Mesothelial cell of epicardium (in vitro differentiated cells): ENCODE data around the gene ZNF385A. TPM values are rescaled to one million over a fixed set of nuclear protein-coding genes. Genes with fewer than 3 reads are reported as not detected.
A peak's percentile ranks its signal among the peaks of the same experiment; 100 is the strongest.

Experiments used
- DNase-seq, 2 experiments: peaks; one replicate each; pipeline ENCODE4 v3.0.0; 2021; ENCODE audit warnings: low spot score in 2 of 2; ENCODE audit not compliant: unreplicated experiment in 2 of 2
- H3K27ac Mint-ChIP-seq: 2 replicates; pipeline ENCODE4 v1.8.0; 2021; ENCODE audit warnings: mixed read lengths
- H3K27me3 Mint-ChIP-seq: 2 replicates; pipeline ENCODE4 v1.8.0; 2021; ENCODE audit warnings: low read depth, mixed read lengths
- H3K36me3 Mint-ChIP-seq: 2 replicates; pipeline ENCODE4 v1.8.0; 2021; ENCODE audit warnings: mixed read lengths
- H3K4me1 Mint-ChIP-seq: 2 replicates; pipeline ENCODE4 v1.8.0; 2021; ENCODE audit warnings: mixed read lengths
- H3K4me3 Mint-ChIP-seq: 2 replicates; pipeline ENCODE4 v1.8.0; 2021; ENCODE audit warnings: mild to moderate bottlenecking, moderate library complexity, mixed read lengths
- H3K9me3 Mint-ChIP-seq: 2 replicates; pipeline ENCODE4 v1.8.0; 2021; ENCODE audit warnings: mixed read lengths
- total RNA-seq: library from RNA; stranded (reverse); gene quantifications from 3 replicates; pipeline ENCODE4 v1.2.1, GENCODE V29; 2021
- TF ChIP-seq, protein P1 (sequence below): fragments of 200-600 bp; sonication (generic); IDR thresholded peaks from one replicate; pipeline ENCODE4 v1.5.0; 2021; ENCODE audit warnings: antibody characterized with exemption; ENCODE audit not compliant: unreplicated experiment

ZNF385A gene
- total RNA-seq, 1 donor from 2014 or later: 35.4 TPM

DNA sequence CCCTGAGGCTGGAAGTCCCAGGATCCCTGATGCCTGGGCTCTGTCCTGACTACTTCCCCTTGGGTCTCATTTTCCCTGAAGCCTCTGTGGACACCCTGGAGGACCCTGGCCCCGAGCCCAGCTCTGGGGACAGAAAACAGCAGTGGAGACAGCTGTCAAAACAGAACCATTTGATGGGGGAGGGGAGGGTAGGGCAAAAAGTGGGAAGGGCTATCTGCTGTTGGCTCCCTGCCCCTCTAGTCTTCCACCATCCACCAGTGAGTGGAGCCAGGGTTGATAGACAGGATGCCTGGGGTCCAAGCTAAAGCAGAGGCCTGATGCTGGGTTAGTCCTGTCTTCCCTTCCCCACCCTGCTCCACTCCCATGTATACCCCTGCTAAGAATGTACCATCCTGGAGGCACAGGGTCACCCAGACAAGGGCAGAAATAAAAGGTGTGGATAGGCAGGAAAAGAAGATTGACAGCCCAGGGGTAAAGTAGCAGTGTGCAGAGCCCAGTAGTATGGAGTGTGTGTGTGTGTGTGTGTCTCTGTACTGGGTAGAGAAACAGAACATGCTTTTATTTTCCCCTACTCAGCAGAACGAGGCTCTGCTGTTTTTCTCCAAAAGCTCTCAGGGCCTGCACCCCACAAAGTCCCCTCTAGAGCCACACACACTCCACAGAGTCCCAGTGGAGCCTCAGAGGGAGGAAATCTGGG is 9.8 kb downstream of the ZNF385A start:
- Mint-ChIP-seq H3K4me1 (peaks cover 45% of the 10 kb centered on the region), H3K27ac (no peak overlapping the region), H3K4me3 (no peak overlapping the region), H3K9me3 (no peaks in the 10 kb centered on the region), H3K27me3 (no peaks in the 10 kb centered on the region), H3K36me3 (peaks cover 13% of the 10 kb centered on the region)
- DNase-seq: no peak
- TF ChIP-seq, protein P1, sequence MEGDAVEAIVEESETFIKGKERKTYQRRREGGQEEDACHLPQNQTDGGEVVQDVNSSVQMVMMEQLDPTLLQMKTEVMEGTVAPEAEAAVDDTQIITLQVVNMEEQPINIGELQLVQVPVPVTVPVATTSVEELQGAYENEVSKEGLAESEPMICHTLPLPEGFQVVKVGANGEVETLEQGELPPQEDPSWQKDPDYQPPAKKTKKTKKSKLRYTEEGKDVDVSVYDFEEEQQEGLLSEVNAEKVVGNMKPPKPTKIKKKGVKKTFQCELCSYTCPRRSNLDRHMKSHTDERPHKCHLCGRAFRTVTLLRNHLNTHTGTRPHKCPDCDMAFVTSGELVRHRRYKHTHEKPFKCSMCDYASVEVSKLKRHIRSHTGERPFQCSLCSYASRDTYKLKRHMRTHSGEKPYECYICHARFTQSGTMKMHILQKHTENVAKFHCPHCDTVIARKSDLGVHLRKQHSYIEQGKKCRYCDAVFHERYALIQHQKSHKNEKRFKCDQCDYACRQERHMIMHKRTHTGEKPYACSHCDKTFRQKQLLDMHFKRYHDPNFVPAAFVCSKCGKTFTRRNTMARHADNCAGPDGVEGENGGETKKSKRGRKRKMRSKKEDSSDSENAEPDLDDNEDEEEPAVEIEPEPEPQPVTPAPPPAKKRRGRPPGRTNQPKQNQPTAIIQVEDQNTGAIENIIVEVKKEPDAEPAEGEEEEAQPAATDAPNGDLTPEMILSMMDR: no peak

DNA sequence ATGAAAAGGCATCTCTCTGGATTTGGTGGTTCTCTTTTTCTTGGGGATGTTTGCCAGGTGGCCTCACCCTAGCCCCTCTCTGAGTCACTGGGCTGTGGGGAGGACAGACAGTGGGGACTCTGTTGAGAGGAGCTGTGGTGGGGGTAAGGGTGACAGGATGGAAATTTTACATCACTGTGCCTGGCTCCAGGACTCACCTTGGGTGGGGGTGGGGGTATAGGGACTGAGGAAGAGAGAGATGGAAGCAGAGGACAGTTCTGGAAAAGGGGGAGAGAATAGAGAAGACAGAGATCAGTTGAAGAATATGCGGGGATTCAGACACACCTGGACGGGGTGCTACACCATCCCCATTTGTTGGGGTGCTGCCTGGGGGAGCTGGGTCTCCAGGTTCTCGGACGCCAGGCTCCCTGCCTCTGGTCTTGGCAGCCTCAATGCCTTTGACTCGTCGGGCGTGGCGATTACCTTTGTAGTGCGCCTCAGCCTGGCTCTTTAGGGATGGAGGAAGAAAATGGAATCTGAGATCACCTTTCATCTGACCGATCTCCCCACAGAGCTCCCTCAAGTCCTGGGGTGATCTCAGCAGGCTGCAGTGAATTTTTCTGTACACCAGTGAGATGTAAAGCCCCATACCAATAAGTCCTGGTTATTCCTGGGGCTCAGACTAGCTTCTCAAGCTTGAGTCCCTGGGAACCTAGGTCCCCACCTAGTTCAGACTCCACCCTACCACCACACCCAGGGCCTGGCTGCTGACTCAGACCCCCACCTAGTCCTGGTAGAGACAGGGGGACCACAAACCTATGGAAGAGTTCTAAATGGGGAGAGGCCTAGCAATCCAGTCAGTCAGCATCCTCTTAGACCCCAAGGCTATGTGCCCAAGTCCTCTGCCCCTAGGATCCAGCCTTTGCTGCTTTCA is 10.6 kb downstream of the ZNF385A start:
- H3K4me3 Mint-ChIP-seq: no peak overlapping the region
- no peak overlapping the region for H3K27ac Mint-ChIP-seq
- no peak for DNase-seq
- H3K9me3 Mint-ChIP-seq: no peaks in the 10 kb centered on the region
- TF ChIP-seq, protein P1: no peak
- no peaks in the 10 kb centered on the region for H3K27me3 Mint-ChIP-seq
- H3K4me1 Mint-ChIP-seq: peaks cover 46% of the 10 kb centered on the region
- H3K36me3 Mint-ChIP-seq: peaks cover 12% of the 10 kb centered on the region

- TF ChIP-seq, protein P1: no peak
- Mint-ChIP-seq H3K27ac (peak overlapping the region; percentile 47), H3K27me3 (no peaks in the 10 kb centered on the region), H3K9me3 (no peaks in the 10 kb centered on the region), H3K4me1 (peaks cover 54% of the 10 kb centered on the region), H3K36me3 (peaks cover 10% of the 10 kb centered on the region), H3K4me3 (no peak overlapping the region)
- no peak for DNase-seq
These were observed 12.3 kb downstream of the ZNF385A start for GRCh38 chr12:54372113-54372806.

- H3K27ac Mint-ChIP-seq: peak overlapping the region; percentile 47
- H3K27me3 Mint-ChIP-seq: no peaks in the 10 kb centered on the region
These were observed 13.0 kb downstream of the ZNF385A start for GRCh38 chr12:54371328-54372112.

More at GRCh38 chr12:54371328-54372112, 13.0 kb downstream of the ZNF385A start:
- H3K36me3 Mint-ChIP-seq: peaks cover 7% of the 10 kb centered on the region
- TF ChIP-seq, protein P1: no peak
- no peak overlapping the region for H3K4me3 Mint-ChIP-seq
- no peaks in the 10 kb centered on the region for H3K9me3 Mint-ChIP-seq
- no peak for DNase-seq
- peaks cover 52% of the 10 kb centered on the region for H3K4me1 Mint-ChIP-seq
